Skin epidermis (tissue), 12 donors: Measurements from ENCODE around the gene UBAP1L.
"Not testable (repeated sequence)": the region's sequence is repeated elsewhere in the genome, so short reads cannot be mapped to it uniquely, and the experiment has no call there.

ENCODE experiments used
- H3K27ac ChIP-seq, 21 experiments: fragments of 200-600 bp; sonication (generic) in 11 of 21; one replicate each; pipeline ENCODE4 v1.5.0; 2020; ENCODE audit warnings: mild to moderate bottlenecking in 3 of 21, inconsistent platforms in 2 of 21, moderate library complexity in 2 of 21
- H3K4me3 ChIP-seq, 7 experiments: fragments of 200-600 bp; sonication (generic) in 2 of 7; one replicate each; pipeline ENCODE4 v1.5.0; 2020; ENCODE audit warnings: inconsistent platforms in 2 of 7, mild to moderate bottlenecking in 2 of 7, moderate library complexity in 1 of 7

Gene UBAP1L

DNA sequence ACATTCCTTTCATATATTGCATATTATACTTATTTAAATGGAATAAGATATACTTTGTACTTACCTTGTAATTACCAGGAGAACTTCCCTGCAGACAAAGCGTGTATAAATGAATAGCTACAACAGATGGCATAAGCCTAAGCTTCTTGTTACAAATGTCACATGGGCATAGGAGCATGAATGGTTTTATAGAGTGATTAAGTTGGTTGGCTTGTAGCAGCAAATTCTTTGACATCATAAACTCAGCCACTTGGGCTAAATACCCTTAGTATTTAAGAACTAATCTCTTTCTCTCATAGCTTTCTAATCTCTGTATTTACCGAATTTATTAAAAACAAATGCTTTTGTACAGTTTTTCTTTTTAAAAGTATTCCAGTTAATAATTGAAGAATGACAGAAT lies at the start of gene UBAP1L:
Gene UBAP1L (minus strand): TSS at position 115 of the 400 bp plus-strand sequence. CDS start 8,985 bp downstream, outside the sequence.
- Histone ChIP-seq H3K27ac (no peak within 1 kb of the TSS), H3K4me3 (no peak within 1 kb of the TSS)

DNA sequence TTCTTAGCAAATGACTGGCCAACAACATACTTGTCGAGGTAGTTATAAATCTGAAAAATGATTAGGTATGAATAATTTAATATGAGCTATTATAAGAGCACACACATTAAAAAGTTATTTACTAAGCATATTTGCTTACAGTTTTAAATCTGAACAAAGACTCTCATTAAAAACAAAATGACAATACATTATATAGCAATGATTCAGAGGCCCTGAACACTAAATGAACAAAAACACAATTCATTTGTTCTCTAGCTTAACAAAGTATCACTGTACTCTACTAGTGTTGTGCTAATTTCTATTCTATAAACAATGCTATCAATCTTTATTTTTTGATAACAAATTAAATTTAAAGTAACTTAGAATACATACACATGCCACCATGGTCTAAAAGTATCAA lies 49.1 kb upstream of the UBAP1L start:
- Histone ChIP-seq H3K4me3 (no peak overlapping the region), H3K27ac (no peak overlapping the region)

DNA sequence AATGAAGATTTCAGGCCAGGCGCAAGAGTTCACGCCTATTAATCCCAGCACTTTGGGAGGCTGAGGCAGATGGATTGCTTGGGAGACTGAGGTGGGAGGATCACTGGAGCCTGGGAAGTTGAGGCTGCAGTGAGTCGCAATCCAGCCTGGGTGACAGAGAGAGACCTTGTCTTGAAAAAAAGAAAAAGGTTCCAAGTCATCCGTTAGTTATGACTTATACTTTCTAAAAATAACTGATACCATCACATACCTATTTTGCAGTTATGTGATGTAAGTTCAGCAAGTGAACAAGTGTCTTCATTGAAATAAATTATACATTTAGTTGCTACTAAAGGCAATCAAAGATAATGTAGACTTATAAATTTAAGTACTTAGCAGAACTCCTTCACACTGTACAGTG lies 48.0 kb upstream of the UBAP1L start:
- no peak overlapping the region for H3K27ac ChIP-seq

DNA sequence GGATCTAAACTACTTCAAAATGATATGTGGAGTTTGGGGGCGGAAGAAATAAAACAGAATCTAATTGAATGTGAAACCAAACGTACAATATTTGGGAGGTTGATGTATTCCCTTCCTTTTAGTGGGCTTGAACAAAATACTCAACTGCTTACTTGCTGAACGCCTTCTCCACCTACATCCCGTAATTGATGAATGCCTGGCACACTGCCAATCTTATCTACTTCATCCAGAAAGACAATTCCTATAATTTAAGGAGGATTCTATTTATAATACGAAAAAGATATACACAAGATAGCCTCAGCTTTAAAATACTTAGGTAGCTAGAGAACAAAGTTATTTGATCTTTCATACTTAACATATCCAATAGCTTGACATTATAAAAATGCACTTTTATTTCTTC lies 41.7 kb upstream of the UBAP1L start:
- no peak overlapping the region for H3K4me3 ChIP-seq
- H3K27ac ChIP-seq, result no peak overlapping the region

More for the DNA sequence above, 48.0 kb upstream of the UBAP1L start:
- no peak overlapping the region for H3K4me3 ChIP-seq

- Histone ChIP-seq H3K27ac (no peak overlapping the region), H3K4me3 (no peak overlapping the region)
Measured at GRCh38 chr15:65154720-65155119, 39.7 kb upstream of the UBAP1L start.

- Histone ChIP-seq H3K27ac (no peak overlapping the region), H3K4me3 (no peak overlapping the region)
Measured at GRCh38 chr15:65147902-65148301, 32.9 kb upstream of the UBAP1L start.

DNA sequence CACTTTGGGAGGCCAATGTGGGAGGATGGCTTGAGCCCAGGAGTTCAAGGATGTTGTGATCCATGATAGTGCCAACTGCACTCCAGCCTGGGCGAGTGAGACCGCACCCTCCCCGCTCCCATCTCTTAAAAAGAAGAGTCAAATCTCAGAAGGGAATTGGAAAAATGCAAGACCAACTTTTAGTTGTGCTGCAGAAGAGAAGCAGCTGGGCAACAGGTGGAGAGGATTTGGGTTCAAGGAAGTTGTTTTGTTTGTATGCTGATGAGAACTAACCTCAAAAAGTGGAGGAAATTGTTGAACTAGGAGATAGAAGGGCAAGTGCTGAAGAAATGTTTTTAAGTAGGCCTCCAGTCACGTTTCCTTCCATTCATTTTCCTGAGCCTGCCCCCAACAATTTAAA lies 31.4 kb upstream of the UBAP1L start:
- H3K4me3 ChIP-seq, result no peak overlapping the region
- H3K27ac ChIP-seq, result no peak overlapping the region

GRCh38 chr15:65138631-65139030 lies 23.6 kb upstream of the UBAP1L start:
- not testable (repeated sequence) for H3K27ac ChIP-seq, H3K4me3 ChIP-seq

DNA sequence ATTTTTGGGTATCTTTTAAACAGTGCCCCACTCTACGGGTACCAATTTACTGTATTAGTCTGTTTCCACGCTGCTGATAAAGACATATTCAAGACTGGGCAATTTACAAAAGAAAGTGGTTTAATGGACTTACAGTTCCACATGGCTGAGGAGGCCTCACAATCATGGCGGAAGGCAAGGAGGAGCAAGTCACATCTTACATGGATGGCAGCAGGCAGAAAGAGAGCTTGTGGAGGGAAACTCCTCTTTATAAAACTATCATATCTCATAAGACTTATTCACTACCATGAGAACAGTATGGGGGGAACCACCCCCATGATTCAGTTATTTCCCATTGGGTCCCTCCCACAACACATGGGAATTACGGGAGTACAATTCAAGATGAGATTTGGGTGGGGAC lies 22.9 kb upstream of the UBAP1L start:
- H3K27ac ChIP-seq, H3K4me3 ChIP-seq: not testable (repeated sequence)

DNA sequence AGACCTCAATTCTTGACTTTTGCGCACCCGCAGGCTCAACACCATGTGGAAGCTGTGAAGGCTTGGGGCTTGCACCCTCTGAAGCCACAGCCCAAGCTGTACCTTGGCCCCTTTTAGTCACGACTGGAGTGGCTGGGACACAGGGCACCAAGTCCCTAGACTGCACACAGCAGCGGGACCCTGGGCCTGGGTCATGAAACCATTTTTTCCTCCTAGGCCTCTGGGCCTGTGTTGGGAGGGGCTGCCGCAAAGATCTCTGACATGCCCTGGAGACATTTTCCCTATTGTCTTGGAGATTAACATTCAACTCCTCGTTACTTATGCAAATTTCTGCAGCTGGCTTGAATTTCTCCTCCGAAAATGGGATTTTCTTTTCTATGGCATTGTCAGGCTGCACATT lies 22.1 kb upstream of the UBAP1L start:
- not testable (repeated sequence) for H3K27ac ChIP-seq, H3K4me3 ChIP-seq

GRCh38 chr15:65134538-65134937 lies 19.5 kb upstream of the UBAP1L start:
- Histone ChIP-seq H3K27ac (peak overlapping the region in 1 of 21 experiments; percentile 90), H3K4me3 (peak overlapping the region in 1 of 7 experiments; percentile 89)

DNA sequence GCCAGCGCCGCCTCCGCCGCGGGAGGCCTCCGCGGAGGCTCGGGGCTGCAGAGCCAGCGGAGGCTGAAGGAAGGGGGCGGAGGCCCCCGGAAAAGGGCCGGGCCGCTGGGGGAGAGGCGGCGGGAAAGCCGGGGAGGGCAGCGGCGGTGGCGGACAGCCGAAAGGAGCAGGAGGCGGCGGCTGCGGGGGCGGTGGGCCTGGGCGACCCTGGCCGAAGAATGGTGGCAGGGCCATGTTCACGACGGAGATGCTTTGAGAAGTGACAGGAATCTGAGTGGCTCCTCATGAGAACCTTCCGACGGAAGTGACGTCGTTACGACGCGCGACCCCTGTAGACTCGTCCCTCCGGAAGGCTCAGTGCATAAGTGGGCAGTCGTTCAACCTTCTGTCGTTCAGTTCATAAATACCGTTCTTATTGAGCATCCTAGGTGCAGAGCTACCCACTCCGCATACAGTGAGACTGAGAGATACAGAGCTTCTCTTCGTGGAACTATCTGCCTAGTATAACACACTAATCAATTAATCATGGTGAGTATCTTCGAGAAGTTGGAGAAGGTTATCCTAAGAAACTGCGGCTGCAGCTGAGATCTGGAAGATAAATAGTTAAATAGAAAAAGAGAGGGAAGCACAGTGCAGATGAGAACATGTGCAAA lies 18.7 kb upstream of the UBAP1L start, which contains the start of gene PDCD7:
Gene PDCD7 (minus strand): TSS at position 261 of the 653 bp plus-strand sequence. CDS start 27 bp downstream, at position 234.
- Histone ChIP-seq H3K4me3 (peak within 1 kb of the TSS; percentile 84 to 97 (median 89)), H3K27ac (peak within 1 kb of the TSS; percentile 66 to 96 (median 89))

- Histone ChIP-seq H3K27ac (peak overlapping the region; percentile 66 to 96 (median 89)), H3K4me3 (peak overlapping the region; percentile 84 to 97 (median 89))
Measured at GRCh38 chr15:65132878-65133547, 18.0 kb upstream of the UBAP1L start.

DNA sequence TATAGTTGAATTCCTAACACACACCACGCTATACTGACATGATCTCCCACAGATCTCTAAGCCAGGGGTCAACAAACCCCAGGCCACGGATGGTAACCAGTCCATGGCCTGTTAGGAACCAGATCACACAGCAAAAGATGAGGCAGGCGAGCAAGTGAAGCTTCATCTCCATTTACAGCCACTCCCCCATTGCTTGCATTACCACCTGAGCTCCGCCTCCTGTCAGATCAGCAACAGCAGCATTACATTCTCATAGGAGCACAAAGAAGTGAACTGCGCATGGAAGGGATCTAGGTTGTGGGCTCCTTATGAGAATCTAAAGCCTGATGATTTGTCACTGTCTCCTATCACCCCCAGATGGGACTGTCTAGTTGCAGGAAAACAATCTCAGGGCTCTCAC lies 15.9 kb upstream of the UBAP1L start:
- no peak overlapping the region for H3K4me3 ChIP-seq
- no peak overlapping the region for H3K27ac ChIP-seq

- Histone ChIP-seq H3K4me3 (no peak overlapping the region), H3K27ac (no peak overlapping the region)
Measured at GRCh38 chr15:65115542-65115941, 542 bp upstream of the UBAP1L start.

- no peak overlapping the region for H3K27ac ChIP-seq
- no peak overlapping the region for H3K4me3 ChIP-seq
Measured at GRCh38 chr15:65110676-65111292, 4.2 kb downstream of the UBAP1L start.

DNA sequence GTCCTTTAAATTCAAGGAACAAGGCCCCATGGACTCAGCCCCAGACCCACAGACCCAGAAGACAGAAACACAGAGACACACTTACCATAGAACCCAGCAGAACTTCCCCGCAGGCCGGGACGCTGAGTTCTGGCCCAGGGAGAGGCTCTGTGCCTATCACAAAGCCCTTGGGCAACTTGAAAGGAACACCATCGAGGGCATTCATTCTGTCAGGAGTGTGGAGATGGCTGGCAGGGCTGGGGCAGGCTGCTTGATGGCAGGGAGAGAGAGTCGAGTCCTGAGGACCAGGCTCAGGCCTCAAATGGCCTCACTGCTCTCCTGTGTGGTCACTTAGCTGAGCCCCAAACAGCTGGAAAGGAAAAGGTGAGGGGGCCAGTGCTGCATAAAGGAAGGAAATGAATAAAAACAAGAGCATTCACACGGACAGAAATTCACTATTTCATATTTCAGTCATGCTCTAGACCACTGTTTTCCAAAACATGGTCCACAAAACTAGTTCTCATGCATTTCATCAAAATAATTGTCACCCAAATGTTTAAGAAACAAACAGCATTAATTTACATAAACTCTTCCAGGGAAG lies 8.9 kb downstream of the UBAP1L start:
- Histone ChIP-seq H3K27ac (no peak overlapping the region), H3K4me3 (no peak overlapping the region)

DNA sequence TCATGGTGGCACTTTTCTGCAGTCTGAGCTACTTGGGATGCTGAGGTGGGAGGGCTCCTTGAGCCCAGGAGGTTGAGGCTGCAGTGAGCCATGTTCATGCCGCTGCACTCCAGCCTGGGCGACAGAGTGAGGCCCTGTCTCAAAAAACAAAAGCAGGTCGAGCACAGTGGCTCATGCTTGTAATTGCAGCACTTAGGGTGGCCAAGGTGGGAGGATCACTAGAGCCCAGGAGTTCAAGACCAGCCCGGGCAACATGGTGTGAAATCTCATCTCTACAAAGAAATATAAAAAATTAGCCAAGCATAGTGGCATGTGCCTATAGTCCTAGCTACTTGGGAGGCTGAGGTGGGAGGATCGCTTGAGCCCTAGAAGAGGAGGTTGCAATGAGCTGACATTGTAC lies 10.0 kb downstream of the UBAP1L start:
- Histone ChIP-seq H3K4me3 (no peak overlapping the region), H3K27ac (no peak overlapping the region)

DNA sequence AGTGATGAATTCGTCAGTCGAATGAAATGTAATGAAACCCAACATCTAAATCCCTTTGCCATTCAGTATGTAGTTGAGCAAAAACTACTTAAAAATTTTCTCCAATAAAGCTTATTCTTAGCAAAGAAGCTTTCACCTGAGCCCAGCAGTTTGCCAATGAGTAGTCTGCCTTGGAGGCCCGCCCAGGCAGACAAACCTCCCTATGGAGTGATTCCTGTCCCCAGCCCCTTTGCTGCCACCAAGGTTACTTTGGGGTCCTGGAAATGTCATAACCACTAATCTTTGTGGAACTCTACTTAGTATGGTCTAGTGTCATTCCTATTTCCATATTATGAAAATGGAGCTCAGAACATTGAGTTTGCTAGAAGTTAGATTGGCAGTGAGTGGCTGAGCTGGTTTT lies 12.1 kb downstream of the UBAP1L start:
- Histone ChIP-seq H3K4me3 (no peak overlapping the region), H3K27ac (no peak overlapping the region)

DNA sequence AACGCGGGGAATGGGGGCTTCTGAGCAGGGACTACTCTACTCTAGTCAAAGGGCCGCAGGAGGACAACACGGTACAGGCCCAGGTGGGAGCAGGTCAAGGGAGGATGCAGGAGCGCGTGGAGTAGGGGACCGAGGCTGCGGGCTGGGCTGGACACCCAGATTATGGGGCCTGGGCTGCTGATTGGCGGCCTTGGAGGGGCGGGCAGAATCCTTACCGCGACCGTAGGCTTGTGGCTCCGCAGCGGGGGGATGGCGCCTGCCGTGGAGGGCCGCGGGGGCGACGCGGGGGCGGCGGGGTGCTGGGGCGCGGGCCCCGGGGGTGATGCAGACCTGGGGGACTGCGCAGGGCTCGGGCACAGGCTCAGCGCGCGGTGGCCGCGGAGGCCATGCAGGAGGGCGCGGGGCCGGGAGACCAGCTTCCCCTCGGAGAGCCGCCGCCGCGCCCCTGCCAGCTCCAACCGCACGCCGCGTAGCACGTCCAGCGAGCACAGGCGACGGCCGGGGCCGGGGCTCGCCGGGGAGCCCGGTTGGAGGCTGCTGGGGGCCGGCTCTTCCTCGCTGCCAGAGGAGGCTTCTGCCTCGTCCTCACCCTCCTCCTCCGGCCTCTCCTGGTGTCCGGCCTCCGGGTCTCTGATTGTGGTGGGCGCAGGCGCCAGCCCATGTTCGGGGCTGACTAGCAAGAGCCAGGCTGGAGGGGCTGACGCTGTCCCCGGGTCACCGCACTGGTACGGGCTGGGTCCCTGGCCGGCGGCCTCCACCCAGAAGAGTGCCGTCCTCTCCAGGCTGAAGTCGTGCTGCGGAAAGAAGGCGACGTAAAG lies 12.9 kb downstream of the UBAP1L start:
- Histone ChIP-seq H3K4me3 (no peak overlapping the region), H3K27ac (no peak overlapping the region)
